RWPE2 (cell line): ENCODE measurements around the gene INAFM2.
A peak's percentile ranks its signal among the peaks of the same experiment; 100 is the strongest.

Experiments used
- ATAC-seq: fragments of 200-7000 bp; cut with Tn5 transposase; 3 replicates; pipeline ENCODE4 v1.9.1; 2021; ENCODE audit warnings: low read depth
- DNase-seq: peaks from one replicate; pipeline ENCODE4 v3.0.0-alpha.2; 2020; ENCODE audit warnings: low spot score
- H3K27ac ChIP-seq: fragments of 450-650 bp; 2 replicates; pipeline ENCODE4 v1.5.1; 2017; ENCODE audit warnings: mild to moderate bottlenecking; ENCODE audit not compliant: poor library complexity, severe bottlenecking
- H3K27me3 ChIP-seq: fragments of 250-450 bp; sonication (Bioruptor Pico); 2 replicates; pipeline ENCODE4 v1.5.1; 2021; ENCODE audit warnings: mild to moderate bottlenecking, moderate library complexity; ENCODE audit not compliant: insufficient read depth, poor library complexity, severe bottlenecking
- H3K36me3 ChIP-seq: fragments of 250-450 bp; sonication (Bioruptor Pico); 2 replicates; pipeline ENCODE4 v1.5.1; 2020; ENCODE audit warnings: low read depth, mild to moderate bottlenecking, moderate library complexity
- H3K4me1 ChIP-seq: fragments of 250-450 bp; sonication (Bioruptor Pico); 2 replicates; pipeline ENCODE4 v1.5.1; 2021; ENCODE audit warnings: mild to moderate bottlenecking, moderate library complexity; ENCODE audit not compliant: insufficient read depth, poor library complexity, severe bottlenecking
- H3K4me3 ChIP-seq: fragments of 250-450 bp; sonication (Bioruptor Pico); 2 replicates; pipeline ENCODE4 v1.5.1; 2021; ENCODE audit warnings: mild to moderate bottlenecking, moderate library complexity; ENCODE audit not compliant: severe bottlenecking
- H3K9me3 ChIP-seq: fragments of 250-450 bp; sonication (Bioruptor Pico); 2 replicates; pipeline ENCODE4 v1.5.1; 2021; ENCODE audit warnings: mild to moderate bottlenecking, moderate library complexity; ENCODE audit not compliant: severe bottlenecking
- CTCF ChIP-seq: fragments of 450-650 bp; IDR thresholded peaks from one replicate; pipeline ENCODE4 v1.5.1; 2017; ENCODE audit warnings: mild to moderate bottlenecking, moderate library complexity; ENCODE audit not compliant: poor library complexity, severe bottlenecking

INAFM2 gene

GRCh38 chr15:40332113-40332781 is 8.8 kb downstream of the INAFM2 start:
- DNase-seq = no peak
- no peak for ATAC-seq
- Histone ChIP-seq H3K27me3 (no peaks in the 10 kb centered on the region), H3K9me3 (no peaks in the 10 kb centered on the region), H3K4me1 (peaks cover 21% of the 10 kb centered on the region), H3K36me3 (peaks cover 32% of the 10 kb centered on the region), H3K27ac (peak overlapping the region; percentile 11), H3K4me3 (no peak overlapping the region)
- TF ChIP-seq CTCF = no peak

GRCh38 chr15:40333922-40334492 is 10.5 kb downstream of the INAFM2 start:
- peaks cover 15% of the 10 kb centered on the region for H3K4me1 ChIP-seq

GRCh38 chr15:40334541-40334940 is 11.0 kb downstream of the INAFM2 start:
- no peak for TF ChIP-seq CTCF
- Histone ChIP-seq H3K4me1 (peaks cover 20% of the 10 kb centered on the region), H3K36me3 (peaks cover 42% of the 10 kb centered on the region), H3K27ac (peak overlapping the region; percentile 97), H3K27me3 (no peaks in the 10 kb centered on the region), H3K4me3 (no peak overlapping the region), H3K9me3 (no peaks in the 10 kb centered on the region)
- ATAC-seq (no peak), DNase-seq (no peak)

More at GRCh38 chr15:40333922-40334492, 10.5 kb downstream of the INAFM2 start:
- peak overlapping the region; percentile 97 for H3K27ac ChIP-seq
- DNase-seq (no peak), ATAC-seq (0 out of 3 replicates have a peak, but pooled peaks have one; percentile 0)
- peaks cover 46% of the 10 kb centered on the region for H3K36me3 ChIP-seq
- H3K4me3 ChIP-seq = no peak overlapping the region
- TF ChIP-seq CTCF = no peak
- no peaks in the 10 kb centered on the region for H3K9me3 ChIP-seq
- no peaks in the 10 kb centered on the region for H3K27me3 ChIP-seq

GRCh38 chr15:40334941-40335795 is 11.7 kb downstream of the INAFM2 start:
- Histone ChIP-seq H3K36me3 (peaks cover 40% of the 10 kb centered on the region), H3K4me3 (no peak overlapping the region), H3K27ac (peak overlapping the region; percentile 97), H3K27me3 (no peaks in the 10 kb centered on the region), H3K9me3 (no peaks in the 10 kb centered on the region), H3K4me1 (peaks cover 20% of the 10 kb centered on the region)
- DNase-seq (no peak), ATAC-seq (no peak)
- TF ChIP-seq CTCF = no peak
